HFFc6 (cell line): ENCODE data around the gene FGF16. TPM values are rescaled to one million over a fixed set of nuclear protein-coding genes. Genes with fewer than 3 reads are reported as not detected.
"Not testable (repeated sequence)": the region's sequence is repeated elsewhere in the genome, so short reads cannot be mapped to it uniquely, and the experiment has no call there.

Experiments
- DNase-seq: peaks from one replicate; pipeline ENCODE4 v3.0.0-alpha.2; 2018
- H3K27ac Mint-ChIP-seq: 2 replicates; pipeline ENCODE4 v1.8.0; 2020; ENCODE audit warnings: mild to moderate bottlenecking, mixed read lengths
- H3K27me3 Mint-ChIP-seq: 2 replicates; pipeline ENCODE4 v1.8.0; 2021; ENCODE audit warnings: mild to moderate bottlenecking, moderate library complexity, mixed read lengths; ENCODE audit not compliant: insufficient read depth
- H3K36me3 Mint-ChIP-seq: 2 replicates; pipeline ENCODE4 v1.8.0; 2021; ENCODE audit warnings: low read depth, mixed read lengths
- H3K4me1 Mint-ChIP-seq: 2 replicates; pipeline ENCODE4 v1.8.0; 2020; ENCODE audit warnings: low read depth, mixed read lengths
- H3K4me3 Mint-ChIP-seq: 2 replicates; pipeline ENCODE4 v1.8.0; 2020; ENCODE audit warnings: mild to moderate bottlenecking, moderate library complexity, mixed read lengths
- H3K9me3 Mint-ChIP-seq: 2 replicates; pipeline ENCODE4 v1.8.0; 2020; ENCODE audit warnings: mild to moderate bottlenecking, mixed read lengths
- long read RNA-seq: library from polyadenylated mRNA; unstranded; transcript quantifications from one replicate; pipeline ENCODE4 v2.0.0, GENCODE V29; 2019
- total RNA-seq, 6 experiments: library from RNA; stranded (reverse); fragmentation: NEBNext Ultra II Directional; extraction: Animal tissue kit (Norgen Biotek cat#: 25700); gene quantifications; 2 replicates in 1 of 6; 3 replicates in 5 of 6; pipeline ENCODE4 v1.2.3, GENCODE V29; 2021
- TF ChIP-seq, protein P1 (sequence below): fragments of 200-600 bp; sonication (generic); IDR thresholded peaks from 2 replicates; pipeline ENCODE4 v1.5.0; 2021; ENCODE audit warnings: antibody characterized with exemption, mild to moderate bottlenecking

The FGF16 gene
- total RNA-seq: not detected
- long read RNA-seq: 0 reads

DNA sequence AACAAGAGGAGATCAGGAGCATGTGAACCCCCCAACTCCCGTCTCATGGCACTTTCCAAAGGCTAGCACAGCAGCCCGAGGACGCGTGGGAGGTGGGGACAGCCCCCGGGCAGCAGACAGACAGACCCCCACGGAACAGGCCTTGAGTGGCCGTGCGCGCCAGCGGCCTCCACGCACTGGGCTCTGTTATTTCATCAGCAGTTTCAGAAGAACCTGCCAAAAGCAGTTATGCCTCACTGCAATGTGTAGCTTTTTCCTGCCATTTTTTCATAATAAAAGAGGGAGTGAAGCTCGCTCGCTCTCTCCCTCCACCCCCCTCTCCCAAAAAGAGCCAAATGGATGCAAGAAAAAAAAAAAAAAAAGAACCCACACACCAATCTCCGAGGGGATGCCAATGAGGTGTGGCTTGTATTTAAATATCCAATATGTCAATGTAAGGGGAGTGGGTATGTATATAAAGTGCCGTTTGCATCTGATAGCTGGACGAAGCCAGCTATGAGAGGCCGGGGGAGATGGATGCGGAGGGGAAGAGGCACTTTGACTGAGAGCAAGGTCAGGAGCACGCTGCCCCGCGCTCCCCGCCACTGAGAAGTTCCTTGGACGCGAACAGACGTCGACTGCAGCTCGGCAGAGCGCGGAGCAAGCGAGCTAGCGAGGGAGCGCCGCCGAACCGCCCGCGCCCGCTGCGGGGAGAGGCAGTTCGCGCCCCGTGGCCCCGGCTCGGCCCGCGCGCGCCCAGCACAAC, at the start of gene FGF16:
FGF16 (plus strand) TSS at position 482 of the 745 bp plus-strand sequence. CDS start 286 bp downstream, outside the sequence.
- no peak for DNase-seq
- Mint-ChIP-seq H3K27ac (no peak within 1 kb of the TSS), H3K36me3 (no peaks in the 10 kb centered on the region), H3K4me3 (peak within 1 kb of the TSS; percentile 77), H3K27me3 (no peaks in the 10 kb centered on the region), H3K4me1 (peaks cover 48% of the 10 kb centered on the region), H3K9me3 (no peaks in the 10 kb centered on the region)
- TF ChIP-seq, protein P1, sequence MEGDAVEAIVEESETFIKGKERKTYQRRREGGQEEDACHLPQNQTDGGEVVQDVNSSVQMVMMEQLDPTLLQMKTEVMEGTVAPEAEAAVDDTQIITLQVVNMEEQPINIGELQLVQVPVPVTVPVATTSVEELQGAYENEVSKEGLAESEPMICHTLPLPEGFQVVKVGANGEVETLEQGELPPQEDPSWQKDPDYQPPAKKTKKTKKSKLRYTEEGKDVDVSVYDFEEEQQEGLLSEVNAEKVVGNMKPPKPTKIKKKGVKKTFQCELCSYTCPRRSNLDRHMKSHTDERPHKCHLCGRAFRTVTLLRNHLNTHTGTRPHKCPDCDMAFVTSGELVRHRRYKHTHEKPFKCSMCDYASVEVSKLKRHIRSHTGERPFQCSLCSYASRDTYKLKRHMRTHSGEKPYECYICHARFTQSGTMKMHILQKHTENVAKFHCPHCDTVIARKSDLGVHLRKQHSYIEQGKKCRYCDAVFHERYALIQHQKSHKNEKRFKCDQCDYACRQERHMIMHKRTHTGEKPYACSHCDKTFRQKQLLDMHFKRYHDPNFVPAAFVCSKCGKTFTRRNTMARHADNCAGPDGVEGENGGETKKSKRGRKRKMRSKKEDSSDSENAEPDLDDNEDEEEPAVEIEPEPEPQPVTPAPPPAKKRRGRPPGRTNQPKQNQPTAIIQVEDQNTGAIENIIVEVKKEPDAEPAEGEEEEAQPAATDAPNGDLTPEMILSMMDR: no peak

DNA sequence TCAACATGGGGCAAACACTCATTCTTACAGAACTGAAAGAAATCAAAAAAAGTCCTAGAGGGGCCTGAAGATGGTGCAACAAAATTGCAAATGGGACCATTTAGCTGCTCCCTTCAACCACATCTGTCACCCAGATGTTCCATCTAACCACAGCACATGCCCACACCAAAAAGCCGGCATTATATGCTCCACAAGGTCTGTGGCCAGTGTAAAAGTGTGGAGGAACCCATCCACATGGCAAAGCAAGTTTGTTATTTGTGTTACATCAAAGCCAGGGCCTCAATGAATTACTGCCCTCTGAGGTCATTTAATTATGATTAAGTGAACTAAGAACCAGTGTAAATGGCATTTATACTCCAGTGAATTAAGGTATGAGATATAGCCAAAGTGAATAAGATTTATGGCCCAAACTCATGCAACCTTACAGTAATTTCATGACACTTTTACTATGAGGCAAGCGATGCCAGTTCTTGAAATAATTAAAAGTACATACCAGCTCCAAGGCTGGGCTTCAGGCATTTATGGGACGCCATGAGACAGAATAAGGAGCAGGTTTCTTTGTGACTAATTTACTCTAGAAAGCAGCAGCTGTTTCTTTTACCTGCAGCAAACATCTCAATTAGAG, 48.7 kb upstream of the FGF16 start:
- DNase-seq: no peak
- no peaks in the 10 kb centered on the region; the same call in 1 of the 2 replicates for H3K27me3 Mint-ChIP-seq
- no peak overlapping the region for H3K4me3 Mint-ChIP-seq

DNA sequence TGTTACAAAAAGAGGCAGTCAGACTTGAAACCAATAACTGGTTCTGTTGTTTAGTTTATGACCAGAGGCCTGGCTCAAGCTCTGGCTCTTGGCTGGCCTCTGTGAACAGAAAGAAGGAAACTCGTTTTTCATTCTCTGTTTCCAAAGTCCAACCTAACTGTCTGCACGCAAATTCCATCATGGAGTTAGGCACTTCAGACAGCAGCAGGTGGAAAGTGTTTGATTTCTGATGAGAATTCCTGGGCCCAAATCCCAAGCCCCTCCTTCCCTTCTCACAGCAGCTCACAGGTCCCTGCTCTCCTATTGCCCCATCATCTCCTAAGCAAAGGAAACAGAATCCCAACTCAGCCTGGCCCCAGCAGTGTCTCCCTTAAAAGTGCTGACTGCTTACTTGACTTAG, 42.8 kb upstream of the FGF16 start:
- TF ChIP-seq, protein P1: no peak
- H3K27me3 Mint-ChIP-seq: peaks cover 7% of the 10 kb centered on the region
- no peaks in the 10 kb centered on the region for H3K9me3 Mint-ChIP-seq
- H3K27ac Mint-ChIP-seq: no peak overlapping the region
- H3K4me1 Mint-ChIP-seq: no peaks in the 10 kb centered on the region
- no peak for DNase-seq
- H3K36me3 Mint-ChIP-seq: no peaks in the 10 kb centered on the region
- no peak overlapping the region for H3K4me3 Mint-ChIP-seq

More for the DNA sequence above, 48.7 kb upstream of the FGF16 start:
- Mint-ChIP-seq H3K36me3 (no peaks in the 10 kb centered on the region), H3K9me3 (no peaks in the 10 kb centered on the region), H3K27ac (no peak overlapping the region), H3K4me1 (no peaks in the 10 kb centered on the region)
- TF ChIP-seq, protein P1: no peak

DNA sequence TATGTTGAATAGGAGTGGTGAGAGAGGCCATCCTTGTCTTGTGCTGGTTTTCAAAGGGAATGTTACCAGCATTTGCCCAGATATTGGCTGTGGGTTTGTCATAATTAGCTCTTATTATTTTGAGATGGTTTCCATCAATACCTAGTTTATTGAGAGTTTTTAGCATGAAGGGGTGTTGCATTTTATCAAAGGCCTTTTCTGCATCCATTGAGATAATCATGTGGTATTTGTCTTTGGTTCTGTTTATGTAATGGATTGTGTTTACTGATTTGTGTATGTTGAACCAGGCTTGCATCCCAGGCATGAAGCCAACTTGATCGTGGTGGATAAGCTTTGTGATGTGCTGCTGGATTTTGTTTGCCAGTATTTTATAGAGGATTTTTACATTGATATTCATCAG, 39.4 kb upstream of the FGF16 start:
- not testable (repeated sequence) for DNase-seq, H3K36me3 Mint-ChIP-seq, H3K27me3 Mint-ChIP-seq, H3K9me3 Mint-ChIP-seq, H3K27ac Mint-ChIP-seq, H3K4me3 Mint-ChIP-seq, H3K4me1 Mint-ChIP-seq

DNA sequence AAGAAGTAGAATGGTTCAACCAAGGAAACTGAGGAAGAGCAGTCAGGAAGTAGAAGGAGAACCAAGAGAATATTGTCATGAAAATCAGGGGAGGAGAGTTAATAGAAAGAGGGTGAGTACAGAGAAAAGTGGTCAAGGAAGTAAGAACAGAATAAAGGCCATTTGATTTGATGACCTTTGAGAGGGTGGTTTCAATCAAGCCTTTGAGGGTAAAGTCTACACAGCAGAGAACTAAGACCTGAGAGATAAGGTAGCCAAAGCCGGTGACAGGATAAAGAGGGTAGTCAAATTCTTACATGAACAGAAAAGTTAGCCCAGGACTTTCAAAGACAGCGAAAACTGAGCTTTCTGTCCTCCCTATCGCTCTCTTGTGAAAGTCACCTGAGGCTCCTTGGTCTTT, 34.6 kb upstream of the FGF16 start:
- Mint-ChIP-seq H3K4me3 (no peak overlapping the region), H3K36me3 (no peaks in the 10 kb centered on the region), H3K9me3 (no peaks in the 10 kb centered on the region; the same call in 1 of the 2 replicates), H3K27ac (no peak overlapping the region), H3K27me3 (peaks cover 9% of the 10 kb centered on the region), H3K4me1 (no peaks in the 10 kb centered on the region)
- TF ChIP-seq, protein P1: no peak
- no peak for DNase-seq

DNA sequence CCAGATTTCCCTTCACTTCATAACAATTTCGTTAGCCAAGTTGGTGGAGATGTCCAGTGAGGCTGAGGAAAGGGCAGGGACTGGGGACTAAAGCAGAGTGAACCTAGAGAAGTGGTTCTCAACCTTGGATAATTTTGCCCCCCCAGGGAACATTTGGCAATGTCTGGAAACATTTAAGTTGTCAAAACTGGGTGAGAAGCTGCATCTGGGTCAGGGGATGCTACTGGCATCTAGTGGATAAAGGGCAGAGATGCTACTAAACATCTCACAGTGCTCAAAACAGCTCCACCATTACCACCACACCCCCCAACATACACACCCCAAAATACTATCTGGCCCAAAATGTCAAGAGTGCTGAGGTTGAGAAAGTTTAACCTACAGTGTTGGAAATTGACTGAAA, 32.0 kb upstream of the FGF16 start:
- Mint-ChIP-seq H3K9me3 (no peaks in the 10 kb centered on the region; the same call in 1 of the 2 replicates), H3K4me1 (no peaks in the 10 kb centered on the region), H3K27me3 (peaks cover 5% of the 10 kb centered on the region; the same call in 1 of the 2 replicates), H3K27ac (no peak overlapping the region), H3K36me3 (no peaks in the 10 kb centered on the region), H3K4me3 (no peak overlapping the region)
- TF ChIP-seq, protein P1: 0 out of 2 replicates have a peak, but pooled peaks have one; percentile 30
- DNase-seq: no peak
